MV-4-11 (cell line): ENCODE results near the gene SPTLC1.
A peak's percentile ranks its signal among the peaks of the same experiment; 100 is the strongest.
"Not testable (repeated sequence)": the region's sequence is repeated elsewhere in the genome, so short reads cannot be mapped to it uniquely, and the experiment has no call there.

ENCODE experiments used
- DNase-seq: peaks from one replicate; lab custom pipeline; 2025; lab: John Stamatoyannopoulos, UW

The SPTLC1 gene

GRCh38 chr9:92140074-92140753 lies 25.0 kb upstream of the SPTLC1 start:
- DNase-seq: peak; percentile 52

GRCh38 chr9:92138960-92139540 lies 23.8 kb upstream of the SPTLC1 start:
- not testable (repeated sequence) for DNase-seq

- DNase-seq: peak; percentile 40
These were observed 23.1 kb upstream of the SPTLC1 start for GRCh38 chr9:92138157-92138959.

- no peak for DNase-seq
These were observed 21.1 kb upstream of the SPTLC1 start for GRCh38 chr9:92136184-92136858.

- DNase-seq: no peak
These were observed 20.4 kb upstream of the SPTLC1 start for GRCh38 chr9:92135576-92135975.

GRCh38 chr9:92133949-92134604 lies 18.9 kb upstream of the SPTLC1 start:
- DNase-seq: peak; percentile 63

- not testable (repeated sequence) for DNase-seq
These were observed 17.7 kb upstream of the SPTLC1 start for GRCh38 chr9:92132913-92133312.

GRCh38 chr9:92132501-92132900 lies 17.3 kb upstream of the SPTLC1 start:
- DNase-seq: no peak

- DNase-seq: no peak
These were observed 7.6 kb upstream of the SPTLC1 start for GRCh38 chr9:92122800-92123199.

GRCh38 chr9:92122061-92122460 lies 6.8 kb upstream of the SPTLC1 start:
- DNase-seq: no peak

- no peak for DNase-seq
These were observed 6.1 kb upstream of the SPTLC1 start for GRCh38 chr9:92121265-92121664.

GRCh38 chr9:92120138-92120537 lies 4.9 kb upstream of the SPTLC1 start:
- no peak for DNase-seq

- DNase-seq: peak; percentile 68
These were observed 4.4 kb upstream of the SPTLC1 start for GRCh38 chr9:92119586-92119985.

- no peak for DNase-seq
These were observed 7.1 kb downstream of the SPTLC1 start for GRCh38 chr9:92108122-92108521.

- DNase-seq: not testable (repeated sequence)
These were observed 9.6 kb downstream of the SPTLC1 start for GRCh38 chr9:92105446-92106225.

- not testable (repeated sequence) for DNase-seq
These were observed 11.6 kb downstream of the SPTLC1 start for GRCh38 chr9:92103601-92104000.

GRCh38 chr9:92100237-92100911 lies 14.8 kb downstream of the SPTLC1 start:
- DNase-seq: no peak

GRCh38 chr9:92098638-92099037 lies 16.6 kb downstream of the SPTLC1 start:
- no peak for DNase-seq

- no peak for DNase-seq
These were observed 17.2 kb downstream of the SPTLC1 start for GRCh38 chr9:92097997-92098482.

GRCh38 chr9:92095236-92095635 lies 20.0 kb downstream of the SPTLC1 start:
- no peak for DNase-seq
